ENCODE results near the gene APOC4. TPM values are rescaled to one million over a fixed set of nuclear protein-coding genes. Genes with fewer than 3 reads are reported as not detected.

The APOC4 gene
- not detected for polyA plus RNA-seq (2013)

GRCh38 chr19:44942067-44942571 is at the start of gene APOC4:
Gene APOC4, plus strand, starts transcription at chr19:44942237. Its CDS starts 41 bp downstream, at chr19:44942278.
- Histone ChIP-seq H3K27me3 (replicated peaks in 2 of 5; ENCODE audit: control insufficient read depth in 4 of 5, insufficient read depth in 5 of 5, low read length in 4 of 5) (no peaks in the 10 kb centered on the region), H3K4me1 (ENCODE audit: control extremely low read depth in 1 of 4, control insufficient read depth in 4 of 4, insufficient read depth in 4 of 4, low read length in 3 of 4) (peaks cover 0 to 12% (median 6%) of the 10 kb centered on the region in 4 experiments), H3K27ac (ENCODE audit: insufficient read depth in 1 of 2, low read depth in 1 of 2, low read length in 2 of 2, poor library complexity in 1 of 2, severe bottlenecking in 2 of 2) (no peak within 1 kb of the TSS), H3K36me3 (ENCODE audit: control insufficient read depth in 4 of 4, insufficient read depth in 4 of 4, low read length in 3 of 4) (no peaks in the 10 kb centered on the region), H3K4me3 (ENCODE audit: control insufficient read depth in 1 of 7, extremely low read depth in 1 of 7, insufficient read depth in 4 of 7, low read depth in 2 of 7, low read length in 6 of 7) (no peak within 1 kb of the TSS), H3K9me3 (ENCODE audit: control extremely low read depth in 1 of 5, control insufficient read depth in 4 of 5, insufficient read depth in 2 of 5, low read depth in 1 of 5, low read length in 4 of 5) (no peaks in the 10 kb centered on the region)
- CTCF ChIA-PET: no interaction called here
- DNase-seq: no peak
- 96% methylated on average over 10 of the region's 14 CpGs for WGBS (ENCODE audit: insufficient coverage)
- POLR2A ChIA-PET: no interaction called here

DNA sequence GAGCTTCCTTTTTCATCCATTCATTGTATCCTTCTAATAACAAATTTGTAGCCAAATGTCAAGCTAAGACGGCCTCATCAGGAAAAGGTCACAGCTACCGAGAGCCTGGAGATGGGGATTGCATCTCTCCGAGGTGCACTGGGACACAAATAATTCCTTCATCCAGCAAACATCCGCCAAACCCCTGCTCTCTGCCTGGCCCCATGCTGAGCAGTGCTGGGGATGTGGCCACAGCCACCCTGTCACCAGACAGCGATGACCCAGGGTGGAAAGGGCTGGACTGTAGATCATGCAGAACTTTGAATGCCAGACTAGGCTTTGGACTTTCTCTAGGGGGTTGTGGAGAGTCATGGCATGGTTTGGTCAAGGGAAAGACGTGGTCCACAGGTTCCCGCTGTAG is 49.1 kb upstream of the APOC4 start:
- peak overlapping the region in 1 of 7 experiments; percentile 98 for H3K4me3 ChIP-seq (ENCODE audit: control insufficient read depth in 1 of 7, extremely low read depth in 1 of 7, insufficient read depth in 4 of 7, low read depth in 2 of 7, low read length in 6 of 7)
- H3K4me1 ChIP-seq (ENCODE audit: control extremely low read depth in 1 of 4, control insufficient read depth in 4 of 4, insufficient read depth in 4 of 4, low read length in 3 of 4): peaks cover 8 to 26% (median 23%) of the 10 kb centered on the region in 4 experiments
- no peaks in the 10 kb centered on the region for H3K27me3 ChIP-seq (replicated peaks in 2 of 5; ENCODE audit: control insufficient read depth in 4 of 5, insufficient read depth in 5 of 5, low read length in 4 of 5)
- H3K36me3 ChIP-seq (ENCODE audit: control insufficient read depth in 4 of 4, insufficient read depth in 4 of 4, low read length in 3 of 4): peaks cover 5 to 56% (median 42%) of the 10 kb centered on the region in 4 experiments
- POLR2A ChIA-PET: no interaction called here
- H3K27ac ChIP-seq (ENCODE audit: insufficient read depth in 1 of 2, low read depth in 1 of 2, low read length in 2 of 2, poor library complexity in 1 of 2, severe bottlenecking in 2 of 2): peak overlapping the region in 1 of 2 experiments; percentile 86
- 95% methylated on average over 6 of the region's 7 CpGs for WGBS (ENCODE audit: insufficient coverage)
- CTCF ChIA-PET: interaction anchor here (1.8 to 2.2 kb wide), 2 partner anchors 12 to 59 kb away, joined by 6 to 8 read pairs; partner anchors contain the start of gene APOE
- no peak for DNase-seq
- no peaks in the 10 kb centered on the region for H3K9me3 ChIP-seq (ENCODE audit: control extremely low read depth in 1 of 5, control insufficient read depth in 4 of 5, insufficient read depth in 2 of 5, low read depth in 1 of 5, low read length in 4 of 5)

GRCh38 chr19:44893332-44894051 is 48.5 kb upstream of the APOC4 start:
- no peak for DNase-seq
- H3K4me3 ChIP-seq (ENCODE audit: control insufficient read depth in 1 of 7, extremely low read depth in 1 of 7, insufficient read depth in 4 of 7, low read depth in 2 of 7, low read length in 6 of 7): no peak overlapping the region
- H3K4me1 ChIP-seq (ENCODE audit: control extremely low read depth in 1 of 4, control insufficient read depth in 4 of 4, insufficient read depth in 4 of 4, low read length in 3 of 4): peaks cover 8 to 26% (median 23%) of the 10 kb centered on the region in 4 experiments
- ChIA-PET CTCF (interaction anchor here (1.4 to 2.2 kb wide), 3 partner anchors 10 to 59 kb away, joined by 5 to 8 read pairs (median 6); partner anchors contain the start of gene APOE), POLR2A (no interaction called here)
- H3K36me3 ChIP-seq (ENCODE audit: control insufficient read depth in 4 of 4, insufficient read depth in 4 of 4, low read length in 3 of 4): peaks cover 5 to 56% (median 45%) of the 10 kb centered on the region in 4 experiments
- no peaks in the 10 kb centered on the region for H3K9me3 ChIP-seq (ENCODE audit: control extremely low read depth in 1 of 5, control insufficient read depth in 4 of 5, insufficient read depth in 2 of 5, low read depth in 1 of 5, low read length in 4 of 5)
- H3K27ac ChIP-seq (ENCODE audit: insufficient read depth in 1 of 2, low read depth in 1 of 2, low read length in 2 of 2, poor library complexity in 1 of 2, severe bottlenecking in 2 of 2): no peak overlapping the region
- H3K27me3 ChIP-seq (replicated peaks in 2 of 5; ENCODE audit: control insufficient read depth in 4 of 5, insufficient read depth in 5 of 5, low read length in 4 of 5): no peaks in the 10 kb centered on the region
- WGBS (ENCODE audit: insufficient coverage): 98% methylated on average over 17 of the region's 18 CpGs

GRCh38 chr19:44894052-44894400 is 48.0 kb upstream of the APOC4 start:
- DNase-seq: no peak
- ChIA-PET CTCF (interaction anchor here (1.1 to 1.9 kb wide), 3 partner anchors 9 to 56 kb away, joined by 3 to 7 read pairs (median 5); partner anchors contain the start of gene APOE), POLR2A (no interaction called here)
- H3K27ac ChIP-seq (ENCODE audit: insufficient read depth in 1 of 2, low read depth in 1 of 2, low read length in 2 of 2, poor library complexity in 1 of 2, severe bottlenecking in 2 of 2): no peak overlapping the region
- WGBS (ENCODE audit: insufficient coverage): 100% methylated on average over 2 of the region's 6 CpGs
- H3K27me3 ChIP-seq (replicated peaks in 2 of 5; ENCODE audit: control insufficient read depth in 4 of 5, insufficient read depth in 5 of 5, low read length in 4 of 5): no peaks in the 10 kb centered on the region
- H3K36me3 ChIP-seq (ENCODE audit: control insufficient read depth in 4 of 4, insufficient read depth in 4 of 4, low read length in 3 of 4): peaks cover 5 to 56% (median 45%) of the 10 kb centered on the region in 4 experiments
- H3K4me1 ChIP-seq (ENCODE audit: control extremely low read depth in 1 of 4, control insufficient read depth in 4 of 4, insufficient read depth in 4 of 4, low read length in 3 of 4): peaks cover 8 to 26% (median 23%) of the 10 kb centered on the region in 4 experiments
- no peak overlapping the region for H3K4me3 ChIP-seq (ENCODE audit: control insufficient read depth in 1 of 7, extremely low read depth in 1 of 7, insufficient read depth in 4 of 7, low read depth in 2 of 7, low read length in 6 of 7)
- no peaks in the 10 kb centered on the region for H3K9me3 ChIP-seq (ENCODE audit: control extremely low read depth in 1 of 5, control insufficient read depth in 4 of 5, insufficient read depth in 2 of 5, low read depth in 1 of 5, low read length in 4 of 5)

DNA sequence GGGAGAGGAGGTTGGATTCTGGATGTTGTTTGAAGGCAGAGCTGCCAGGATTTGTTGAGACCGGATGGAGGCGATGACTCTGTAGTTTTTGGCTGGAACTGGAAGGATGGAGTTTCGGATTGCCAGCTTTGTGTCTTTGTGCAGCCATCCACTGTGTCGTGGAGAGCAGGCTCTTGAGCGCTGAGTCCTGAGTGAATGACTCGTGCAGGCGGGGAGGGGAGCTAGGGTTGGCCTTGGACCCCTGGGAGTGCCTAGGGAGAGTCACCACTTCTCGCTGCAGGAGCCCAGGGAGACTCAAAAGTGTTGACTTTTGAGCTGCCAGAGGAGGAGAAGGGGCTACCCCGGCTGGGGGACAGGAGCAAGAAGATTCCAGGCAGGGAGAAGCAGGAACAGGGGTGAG is 47.1 kb upstream of the APOC4 start:
- H3K4me1 ChIP-seq (ENCODE audit: control extremely low read depth in 1 of 4, control insufficient read depth in 4 of 4, insufficient read depth in 4 of 4, low read length in 3 of 4): peaks cover 8 to 21% (median 19%) of the 10 kb centered on the region in 4 experiments
- 97% methylated on average over 6 of the region's 9 CpGs for WGBS (ENCODE audit: insufficient coverage)
- H3K27ac ChIP-seq (ENCODE audit: insufficient read depth in 1 of 2, low read depth in 1 of 2, low read length in 2 of 2, poor library complexity in 1 of 2, severe bottlenecking in 2 of 2): no peak overlapping the region
- H3K27me3 ChIP-seq (replicated peaks in 2 of 5; ENCODE audit: control insufficient read depth in 4 of 5, insufficient read depth in 5 of 5, low read length in 4 of 5): no peaks in the 10 kb centered on the region
- CTCF ChIA-PET: interaction anchor here (0.8 to 1.9 kb wide), 6 partner anchors 9 to 94 kb away, joined by 3 to 7 read pairs (median 3); partner anchors contain the start of gene APOE
- peaks cover 6 to 62% (median 48%) of the 10 kb centered on the region in 4 experiments for H3K36me3 ChIP-seq (ENCODE audit: control insufficient read depth in 4 of 4, insufficient read depth in 4 of 4, low read length in 3 of 4)
- no peaks in the 10 kb centered on the region for H3K9me3 ChIP-seq (ENCODE audit: control extremely low read depth in 1 of 5, control insufficient read depth in 4 of 5, insufficient read depth in 2 of 5, low read depth in 1 of 5, low read length in 4 of 5)
- DNase-seq: no peak
- POLR2A ChIA-PET: no interaction called here
- H3K4me3 ChIP-seq (ENCODE audit: control insufficient read depth in 1 of 7, extremely low read depth in 1 of 7, insufficient read depth in 4 of 7, low read depth in 2 of 7, low read length in 6 of 7): no peak overlapping the region

DNA sequence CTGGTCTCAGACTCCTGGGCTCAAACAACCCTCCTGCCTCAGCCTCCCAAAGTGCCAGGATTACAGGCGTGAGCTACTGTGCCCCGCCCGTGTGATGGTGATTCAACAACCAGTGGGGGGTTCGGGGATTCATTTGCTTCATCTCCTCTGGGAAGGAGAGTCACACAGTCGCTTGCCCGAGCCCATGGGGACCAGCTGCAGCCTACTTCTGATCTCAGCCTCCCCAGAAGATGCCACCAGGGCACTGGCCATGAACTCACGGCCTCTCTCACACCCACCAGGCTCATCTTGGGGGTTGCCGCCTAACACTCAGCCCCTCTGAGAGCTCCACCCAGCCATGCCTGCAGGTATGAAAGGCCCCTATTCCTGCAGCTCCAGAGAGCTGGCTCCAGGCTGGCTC is 44.2 kb upstream of the APOC4 start:
- no peak for DNase-seq
- WGBS (ENCODE audit: insufficient coverage): 97% methylated on average over 7 of the region's 8 CpGs
- ChIA-PET POLR2A (no interaction called here), CTCF (no interaction called here)
- Histone ChIP-seq H3K27ac (ENCODE audit: insufficient read depth in 1 of 2, low read depth in 1 of 2, low read length in 2 of 2, poor library complexity in 1 of 2, severe bottlenecking in 2 of 2) (no peak overlapping the region), H3K9me3 (ENCODE audit: control extremely low read depth in 1 of 5, control insufficient read depth in 4 of 5, insufficient read depth in 2 of 5, low read depth in 1 of 5, low read length in 4 of 5) (no peaks in the 10 kb centered on the region), H3K27me3 (replicated peaks in 2 of 5; ENCODE audit: control insufficient read depth in 4 of 5, insufficient read depth in 5 of 5, low read length in 4 of 5) (no peaks in the 10 kb centered on the region), H3K4me3 (ENCODE audit: control insufficient read depth in 1 of 7, extremely low read depth in 1 of 7, insufficient read depth in 4 of 7, low read depth in 2 of 7, low read length in 6 of 7) (no peak overlapping the region), H3K4me1 (ENCODE audit: control extremely low read depth in 1 of 4, control insufficient read depth in 4 of 4, insufficient read depth in 4 of 4, low read length in 3 of 4) (peaks cover 0 to 2% (median 1%) of the 10 kb centered on the region in 4 experiments), H3K36me3 (ENCODE audit: control insufficient read depth in 4 of 4, insufficient read depth in 4 of 4, low read length in 3 of 4) (peaks cover 10 to 83% (median 63%) of the 10 kb centered on the region in 4 experiments)

All from common myeloid progenitor, CD34-positive (primary cell).